Measurements from ENCODE around the gene COL27A1.

The COL27A1 gene

DNA sequence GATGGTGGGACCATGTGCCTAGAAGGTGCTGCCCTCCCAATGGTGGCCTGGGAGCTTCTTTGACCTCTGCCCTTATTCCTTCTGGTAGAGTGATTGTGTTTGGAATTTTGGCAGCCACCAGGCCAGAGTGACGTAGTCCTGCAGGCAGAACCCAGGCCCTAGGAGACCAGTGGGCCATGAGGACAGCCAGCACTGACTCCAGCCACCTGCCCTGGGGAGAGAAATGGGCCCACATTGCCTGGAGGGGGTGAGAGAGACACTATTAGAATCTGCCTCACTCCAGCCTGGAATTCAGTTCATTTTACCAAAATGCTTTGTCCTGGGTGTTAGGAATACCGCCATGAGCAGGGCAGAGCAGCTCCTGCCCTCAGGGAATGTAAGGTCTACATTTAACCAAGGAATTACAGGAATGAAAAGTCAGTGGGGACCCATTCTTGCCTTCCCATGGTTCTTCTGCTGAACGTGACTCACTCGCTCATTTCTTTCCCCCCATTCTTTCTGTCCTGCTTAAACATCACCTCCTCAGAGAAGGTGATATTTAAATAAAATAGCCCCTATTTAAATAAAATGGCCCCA is 5.5 kb upstream of the COL27A1 start:
- no peak for DNase-seq

DNA sequence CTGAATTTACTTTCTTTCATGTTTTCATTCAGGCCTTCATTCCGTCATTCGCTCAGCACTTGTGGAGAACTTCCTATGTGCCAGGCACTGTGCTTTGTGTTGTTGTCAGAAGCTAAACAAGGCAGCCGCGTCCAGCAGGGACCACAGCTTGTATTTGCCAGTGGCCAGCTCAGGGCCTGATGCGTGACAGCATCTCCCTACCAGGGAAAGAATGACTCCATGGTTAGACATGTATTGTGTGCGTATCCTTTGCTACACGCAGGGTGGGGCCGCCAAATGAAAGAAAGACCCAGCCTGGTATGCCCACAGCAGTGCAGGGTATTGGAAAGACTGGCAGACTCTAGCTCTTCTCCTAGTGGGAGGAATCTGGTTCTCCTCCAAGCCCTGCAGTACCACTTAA is 4.7 kb upstream of the COL27A1 start:
- DNase-seq = no peak

DNA sequence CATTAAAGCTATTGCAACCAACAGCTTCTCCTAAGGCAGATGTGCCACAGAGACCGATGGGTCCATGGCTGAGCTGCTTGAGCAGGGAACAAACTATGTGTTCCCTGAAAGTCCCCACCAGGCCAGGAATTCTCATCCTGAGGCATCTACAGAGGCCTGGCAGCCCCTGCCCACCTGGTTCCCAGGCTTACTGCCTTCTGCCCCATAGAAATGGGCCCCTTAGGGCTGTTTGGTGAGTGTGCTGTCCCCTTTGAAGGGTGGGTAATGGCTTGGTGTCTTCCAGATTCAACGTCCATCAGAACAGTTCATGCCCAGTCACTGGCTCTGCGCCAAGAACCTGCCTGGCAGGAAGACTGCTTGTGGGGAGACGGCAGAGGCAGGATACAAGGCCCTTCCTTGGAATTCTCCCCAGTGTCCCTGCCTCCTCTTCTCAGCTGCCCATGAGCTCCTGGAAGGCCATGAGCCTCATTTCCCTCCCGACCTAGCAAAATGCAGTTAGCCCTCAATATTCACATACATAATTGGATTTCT is 3.8 kb upstream of the COL27A1 start:
- DNase-seq = no peak

DNA sequence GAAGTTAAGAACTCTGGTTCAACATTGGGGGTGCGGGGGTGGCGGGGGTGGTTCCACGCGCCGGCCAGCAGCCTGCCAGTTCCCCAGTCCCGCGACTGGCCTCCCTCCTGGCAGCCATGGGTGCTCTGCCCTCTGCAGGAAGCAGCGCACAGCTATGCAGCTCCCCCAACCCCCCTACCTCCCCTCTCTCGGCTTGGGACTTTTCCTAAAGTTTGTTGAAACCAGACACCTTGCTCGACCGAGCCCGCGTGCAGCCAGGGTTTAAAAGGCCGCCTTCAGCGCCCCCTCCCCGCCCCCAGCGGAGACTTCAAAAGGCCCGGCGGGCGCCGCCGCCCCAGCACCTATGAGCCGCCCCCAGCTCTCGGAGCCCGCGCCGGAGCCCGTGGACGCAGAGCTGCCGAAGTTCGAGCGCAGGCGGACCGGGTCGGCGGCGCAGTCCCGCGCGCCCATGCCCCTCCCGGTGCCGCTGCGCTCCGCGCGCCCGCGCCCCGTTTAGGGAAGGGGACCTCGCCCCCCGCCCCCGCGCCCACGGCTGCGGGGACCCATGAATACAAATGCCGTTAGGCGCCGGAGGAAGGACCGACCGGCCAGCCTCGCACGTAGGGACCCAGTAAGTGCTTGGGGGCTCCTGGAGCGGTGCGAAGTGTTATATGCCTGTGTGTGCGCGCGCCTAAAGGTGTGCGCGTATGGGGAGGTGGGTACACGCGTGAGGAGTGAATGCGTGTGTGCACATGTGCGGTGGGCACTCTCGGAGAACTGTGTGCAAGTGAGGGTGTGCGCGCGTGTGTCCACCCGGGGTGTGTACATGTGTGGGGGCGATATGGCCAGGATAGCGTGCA is 1.4 kb upstream of the COL27A1 start:
- DNase-seq = no peak

DNA sequence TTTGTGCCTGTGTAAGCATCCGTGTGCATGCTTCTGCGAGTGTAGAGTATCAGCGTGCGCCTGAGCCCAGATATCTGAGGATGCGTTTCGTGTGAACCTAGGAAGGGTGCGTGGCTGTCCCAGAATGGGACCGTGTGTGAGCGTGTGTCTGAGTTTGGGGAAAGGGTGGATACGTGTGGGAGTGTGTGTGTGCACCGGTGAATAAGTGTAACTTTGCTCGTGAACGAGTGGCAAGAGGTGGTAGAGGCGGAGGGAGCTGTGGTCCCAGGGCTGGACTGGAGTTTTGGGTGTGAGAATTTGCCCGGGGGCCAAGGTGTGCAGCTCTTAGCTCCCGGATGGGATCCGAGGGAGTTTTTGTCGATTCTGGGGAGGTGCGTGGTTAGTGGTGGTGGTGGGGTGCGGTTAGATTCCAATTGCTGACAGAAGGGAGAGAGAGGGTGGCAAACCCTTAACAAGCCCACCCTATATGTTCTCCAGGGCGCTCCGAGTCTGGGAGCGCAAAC is 686 bp upstream of the COL27A1 start:
- DNase-seq = no peak

DNA sequence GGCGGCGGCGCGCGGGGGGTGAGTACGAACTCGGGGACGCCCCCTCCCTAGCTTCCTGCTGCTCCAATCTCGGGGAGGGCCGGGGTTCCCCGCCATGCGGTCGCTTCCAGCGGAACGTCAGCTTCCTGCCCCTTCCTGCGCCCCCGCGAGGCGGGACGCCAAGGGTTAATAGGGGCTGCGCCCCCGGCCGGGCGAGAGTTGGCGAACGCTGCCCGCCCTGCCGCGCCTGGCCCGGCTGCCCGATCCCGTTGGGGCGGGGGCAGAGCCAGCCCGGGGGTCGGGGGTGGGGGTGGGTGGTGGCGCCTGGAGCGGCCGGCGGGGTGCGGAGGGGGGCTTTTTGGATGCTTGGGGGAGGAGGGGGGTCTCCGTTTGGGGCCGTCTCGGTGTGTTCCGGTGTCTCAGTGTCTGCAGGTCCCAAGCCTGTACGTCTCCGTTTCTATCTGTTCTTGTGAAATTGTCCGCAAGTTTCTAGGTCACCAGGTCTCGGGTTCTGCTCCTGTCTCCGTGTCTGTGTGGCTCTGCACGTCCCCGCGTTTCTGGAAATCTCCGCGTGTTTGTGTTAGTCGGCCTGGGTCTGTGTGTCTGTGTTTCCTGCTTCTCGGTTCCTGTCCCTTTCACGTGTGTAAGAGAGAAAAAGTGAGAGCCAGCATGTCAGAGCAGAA is 789 bp downstream of the COL27A1 start:
- DNase-seq = no peak

DNA sequence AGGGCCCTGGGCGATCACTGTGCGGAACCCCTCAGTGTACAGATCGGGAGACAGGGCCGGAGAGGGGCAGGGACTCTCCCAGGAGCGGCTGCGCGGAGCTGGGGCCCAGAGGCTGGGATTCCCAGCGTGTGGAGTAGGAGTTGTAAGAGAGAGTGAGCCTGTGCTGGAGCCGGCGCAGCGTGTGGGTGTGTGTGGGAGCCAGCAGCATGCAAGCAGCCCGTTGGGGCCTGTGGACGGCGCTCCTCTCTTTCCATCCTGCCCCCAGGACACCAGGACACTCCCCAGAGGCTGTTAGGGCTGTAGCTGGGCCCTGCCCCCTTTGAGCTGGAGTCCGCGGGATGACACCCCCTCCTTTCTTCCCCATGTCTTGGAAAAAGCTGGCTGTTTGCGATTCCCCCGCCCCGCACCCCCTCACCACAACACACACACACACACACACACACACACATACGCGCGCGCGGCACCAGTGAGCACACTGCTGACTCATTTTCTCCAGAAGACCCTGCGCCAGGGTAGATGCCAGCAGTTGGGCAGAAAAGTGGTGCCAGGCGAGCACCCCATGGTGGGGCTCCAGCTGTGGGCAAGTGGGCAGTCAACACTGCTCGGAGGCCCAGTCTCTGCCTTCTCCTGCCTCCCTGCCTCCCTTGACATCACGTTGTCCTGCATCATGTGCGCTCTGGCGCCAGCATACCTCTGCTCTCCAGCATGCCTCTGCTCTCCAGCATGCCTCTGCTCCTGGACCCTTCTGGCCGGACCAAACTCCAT is 1.5 kb downstream of the COL27A1 start:
- DNase-seq = no peak

DNA sequence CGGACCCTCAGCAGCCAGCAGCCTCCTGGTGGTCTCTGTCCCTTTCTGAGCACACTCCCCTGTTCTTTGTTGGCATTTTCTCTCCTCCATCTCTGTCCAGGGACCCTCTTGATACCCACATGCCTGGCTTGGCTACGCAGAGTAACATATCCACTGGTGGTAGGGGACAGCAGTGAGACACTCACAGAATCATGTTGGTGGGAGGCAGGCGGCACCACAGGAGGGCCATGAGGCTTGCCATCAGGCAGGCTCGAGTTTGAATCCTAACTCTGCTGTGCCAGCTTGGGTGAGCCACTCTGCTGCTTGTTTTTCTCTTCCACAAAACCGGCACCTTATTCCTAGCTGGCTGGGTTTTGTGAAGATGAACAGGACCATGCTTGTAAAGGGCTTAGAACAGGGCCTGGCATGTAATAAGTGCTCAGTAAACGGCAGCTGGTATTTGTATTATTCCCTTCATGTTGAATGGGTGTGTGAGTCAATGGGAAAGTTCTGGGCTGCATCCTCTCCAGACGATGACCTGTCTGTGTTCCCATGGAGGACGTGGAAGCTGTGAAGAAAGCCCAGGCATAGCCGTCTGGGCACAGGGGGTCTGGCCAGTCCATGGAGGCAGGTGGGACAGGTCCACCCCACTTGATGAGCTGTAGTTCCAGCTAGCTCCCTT is 2.3 kb downstream of the COL27A1 start:
- DNase-seq = no peak

DNA sequence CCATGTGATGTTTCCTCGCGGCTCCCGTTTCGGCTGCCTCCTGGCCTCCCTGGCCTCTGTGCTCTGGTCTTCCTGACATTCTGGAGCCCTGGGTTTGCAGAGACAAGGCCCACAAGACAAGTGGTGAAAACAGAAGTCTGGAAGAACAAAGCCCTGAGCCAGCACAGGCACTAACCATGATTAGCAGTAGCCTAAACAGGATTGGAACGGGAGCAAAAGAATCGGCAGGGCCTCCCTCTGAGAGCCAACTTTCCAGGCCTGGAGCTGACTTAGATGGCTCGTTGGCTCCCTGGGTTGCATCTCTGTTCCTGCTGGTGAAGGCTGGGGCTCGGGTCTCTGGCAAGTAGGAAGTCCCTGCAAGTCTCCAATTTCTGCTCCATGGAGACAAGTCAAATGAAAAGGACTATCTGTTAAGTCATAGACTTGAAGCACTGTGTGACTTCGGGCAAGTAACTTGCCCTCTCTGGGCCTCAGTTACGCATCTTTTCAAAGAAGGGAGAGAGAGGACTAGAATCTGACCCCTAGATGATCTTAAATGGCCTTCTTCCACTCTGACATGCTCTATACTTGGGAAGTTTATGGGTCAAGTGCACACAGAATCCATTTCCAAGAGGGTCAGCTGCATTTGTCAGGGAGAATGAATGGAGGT is 3.3 kb downstream of the COL27A1 start:
- DNase-seq = no peak

DNA sequence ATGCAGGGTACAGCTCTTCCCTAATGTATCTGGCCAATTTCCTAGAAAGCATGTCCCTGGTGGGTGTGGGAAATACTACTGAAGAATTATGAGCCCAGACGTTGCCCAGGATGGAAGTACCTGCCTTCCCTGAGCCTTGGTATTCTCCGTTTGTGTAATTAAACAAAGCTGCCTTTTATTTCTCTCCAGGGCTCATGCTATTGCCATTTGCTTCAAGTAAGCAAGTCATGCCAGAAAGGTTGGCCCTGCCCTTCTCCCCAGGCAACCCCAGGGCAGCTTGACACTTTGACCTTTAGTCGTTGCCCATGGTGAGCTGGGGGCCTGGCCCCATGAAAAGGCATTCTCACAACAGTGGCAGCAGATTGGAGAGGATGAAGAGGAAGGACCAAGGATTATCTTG is 4.4 kb downstream of the COL27A1 start:
- no peak for DNase-seq

DNA sequence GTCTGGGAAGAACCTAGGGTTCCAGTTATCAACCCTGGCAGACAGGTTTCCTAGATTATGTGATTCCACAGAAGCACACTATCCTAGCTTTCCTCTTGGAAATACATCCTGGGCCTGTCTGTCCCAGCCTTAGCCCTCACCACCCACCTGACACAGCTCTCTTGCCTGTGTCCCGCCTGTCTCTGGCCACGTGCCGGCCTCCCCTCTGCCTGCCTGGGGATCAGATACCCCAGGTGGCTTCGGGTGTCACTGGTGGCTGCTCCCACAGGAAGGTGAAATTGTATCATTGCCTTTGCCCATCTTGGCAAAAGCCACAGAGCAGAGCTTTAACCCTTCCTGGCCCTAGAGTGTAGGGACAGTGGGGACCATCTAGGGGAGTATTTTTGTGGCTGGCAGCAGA is 6.2 kb downstream of the COL27A1 start:
- DNase-seq = no peak

DNA sequence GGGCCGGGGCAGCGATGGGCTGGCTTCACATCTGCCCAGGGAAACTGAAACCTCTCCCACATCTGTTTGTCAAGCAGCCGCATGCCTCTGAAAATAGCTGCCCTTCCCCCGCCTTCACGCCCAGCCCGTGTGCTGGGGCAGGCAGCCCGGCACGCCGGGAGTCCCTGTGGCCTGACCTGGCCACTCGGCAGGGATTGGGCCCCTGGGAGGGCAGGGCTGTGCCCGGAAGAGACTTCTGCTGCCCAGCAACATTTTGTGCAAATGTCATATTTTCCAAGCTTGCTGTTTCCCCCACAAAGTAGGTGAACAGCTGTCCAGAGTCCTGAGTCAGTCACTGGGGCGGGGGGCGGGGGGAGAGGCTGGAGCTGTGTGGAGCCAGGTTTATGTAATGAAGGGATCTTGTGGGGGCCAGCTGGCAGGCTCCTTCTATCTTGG is 8.2 kb downstream of the COL27A1 start:
- DNase-seq = no peak

DNA sequence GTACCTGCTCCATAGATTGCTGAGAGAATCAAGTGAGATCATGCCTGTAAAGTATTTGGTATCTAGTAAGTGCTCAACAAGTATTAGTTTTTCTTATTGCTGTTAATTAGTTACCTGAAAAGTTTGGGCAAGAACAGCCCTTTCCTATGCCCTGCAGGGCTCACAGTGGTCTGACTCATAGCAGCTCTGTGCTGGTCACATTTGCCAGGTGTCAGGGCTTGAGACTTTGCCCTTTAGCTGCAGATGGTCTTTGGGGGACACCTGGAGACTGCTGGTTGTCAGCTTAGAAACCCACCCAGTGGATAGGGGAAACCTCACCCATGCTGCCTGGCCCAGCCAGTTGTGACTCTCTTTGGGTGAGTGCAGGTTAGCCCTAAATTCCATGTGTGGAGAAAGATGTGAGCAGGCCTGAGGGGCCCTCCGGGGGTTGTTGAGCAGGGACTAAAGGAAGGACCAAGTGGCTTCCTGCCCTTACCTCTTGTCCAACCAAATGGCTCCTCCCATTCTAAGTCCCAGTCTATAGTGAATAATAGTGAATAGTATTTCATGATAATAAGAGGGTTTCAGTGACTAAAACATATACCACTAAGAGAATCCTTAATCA is 9.0 kb downstream of the COL27A1 start:
- DNase-seq = no peak

DNA sequence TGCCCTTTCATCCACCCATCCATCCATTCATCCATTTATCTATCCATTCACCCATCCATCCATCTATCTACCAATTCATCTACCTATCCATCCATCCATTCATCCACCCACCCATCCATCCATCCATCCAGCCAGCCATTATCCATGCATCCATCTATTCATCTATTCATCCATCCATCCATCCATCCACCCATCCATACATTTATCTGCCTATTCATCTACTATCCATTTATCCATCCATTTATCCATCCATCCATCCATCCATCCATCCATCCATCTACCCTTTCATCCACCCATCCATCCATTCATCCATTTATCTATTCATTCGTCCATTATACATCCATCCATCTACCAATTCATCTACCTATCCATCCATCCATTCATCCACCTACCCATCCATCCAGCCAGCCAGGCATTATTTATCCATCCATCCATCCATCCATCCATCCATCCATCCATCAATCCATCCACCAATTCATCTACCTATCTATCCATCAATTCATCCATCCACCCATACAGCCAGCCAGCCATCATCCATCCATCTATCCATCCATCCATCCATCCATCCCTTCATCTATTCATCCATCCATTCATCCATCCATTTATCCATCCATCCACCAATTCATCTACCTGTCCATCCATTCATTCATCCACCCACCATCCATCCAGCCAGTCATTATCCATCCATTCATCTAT is 10.2 kb downstream of the COL27A1 start:
- DNase-seq = no peak

DNA sequence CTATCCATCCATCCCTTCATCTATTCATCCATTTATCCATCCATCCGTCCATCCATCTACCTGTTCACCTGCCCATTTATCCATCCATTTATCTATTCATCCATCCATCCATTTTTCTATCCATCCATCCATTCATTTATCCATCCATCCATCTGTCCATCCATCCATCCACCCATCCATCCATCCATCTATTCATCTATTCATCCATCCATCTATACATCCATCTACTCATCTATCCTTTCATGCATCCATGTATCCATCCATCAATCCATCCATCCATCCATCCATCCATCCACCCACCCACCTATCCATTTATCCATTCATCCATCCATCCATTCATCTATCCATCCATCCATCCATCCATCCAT is 10.8 kb downstream of the COL27A1 start:
- no peak for DNase-seq

DNA sequence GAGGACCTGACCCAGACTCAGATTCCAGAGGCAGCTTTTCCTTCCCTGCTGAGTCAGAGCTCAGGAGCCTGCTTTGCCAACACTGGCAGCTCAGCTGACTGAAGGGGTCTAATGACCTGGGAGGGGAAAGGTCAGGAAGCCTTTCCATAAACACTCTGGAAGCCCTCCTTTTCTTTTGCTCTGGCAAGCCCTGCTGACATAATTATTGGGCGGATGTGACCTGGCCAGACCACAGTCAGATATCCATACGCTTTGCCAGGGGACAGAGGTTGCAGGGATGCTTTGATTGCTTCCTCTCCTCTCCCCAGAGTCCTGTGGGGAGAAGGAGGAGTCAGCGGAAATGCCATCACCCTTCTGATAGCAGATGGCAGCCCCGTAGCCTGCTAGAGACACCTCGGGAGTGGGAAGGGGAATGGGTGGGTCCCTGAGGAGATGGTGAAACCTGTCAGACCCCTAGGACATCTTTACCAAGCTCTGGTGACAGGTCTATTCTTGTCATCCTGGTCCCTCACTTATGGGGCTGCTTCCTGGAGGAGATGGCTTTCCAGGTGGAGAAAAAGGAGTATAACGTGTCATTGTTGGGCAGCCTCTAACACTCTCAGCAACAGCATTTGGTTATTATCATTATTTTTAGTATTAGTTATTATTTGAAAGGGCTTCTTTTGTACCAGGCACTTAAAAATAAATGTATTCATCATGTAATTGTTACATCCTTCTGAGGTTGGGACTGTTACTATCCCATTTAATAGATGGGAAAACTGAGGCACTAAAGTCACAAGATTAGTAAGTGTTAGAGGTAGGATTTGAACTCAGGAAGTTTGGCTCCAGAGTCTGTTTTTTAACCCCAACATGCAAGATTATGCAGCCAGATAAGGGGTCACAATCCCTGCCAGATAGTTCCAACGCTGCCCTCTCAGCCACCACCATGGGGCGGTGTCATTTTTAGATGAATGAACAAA is 11.6 kb downstream of the COL27A1 start:
- DNase-seq = no peak

DNA sequence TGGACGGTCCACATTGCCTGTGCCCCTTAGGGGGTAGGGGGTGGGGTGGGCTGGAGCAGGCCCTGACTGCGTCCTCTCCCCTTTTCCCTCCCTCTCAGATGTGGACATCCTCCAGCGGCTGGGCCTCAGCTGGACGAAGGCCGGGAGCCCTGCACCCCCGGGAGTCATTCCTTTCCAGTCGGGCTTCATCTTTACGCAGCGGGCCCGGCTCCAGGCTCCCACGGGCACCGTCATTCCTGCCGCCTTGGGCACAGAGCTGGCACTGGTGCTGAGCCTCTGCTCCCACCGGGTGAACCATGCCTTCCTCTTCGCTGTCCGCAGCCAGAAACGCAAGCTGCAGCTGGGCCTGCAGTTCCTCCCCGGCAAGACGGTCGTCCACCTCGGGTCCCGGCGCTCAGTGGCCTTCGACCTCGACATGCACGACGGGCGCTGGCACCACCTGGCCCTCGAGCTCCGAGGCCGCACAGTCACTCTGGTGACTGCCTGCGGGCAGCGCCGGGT is 12.3 kb downstream of the COL27A1 start:
- no peak for DNase-seq

DNA sequence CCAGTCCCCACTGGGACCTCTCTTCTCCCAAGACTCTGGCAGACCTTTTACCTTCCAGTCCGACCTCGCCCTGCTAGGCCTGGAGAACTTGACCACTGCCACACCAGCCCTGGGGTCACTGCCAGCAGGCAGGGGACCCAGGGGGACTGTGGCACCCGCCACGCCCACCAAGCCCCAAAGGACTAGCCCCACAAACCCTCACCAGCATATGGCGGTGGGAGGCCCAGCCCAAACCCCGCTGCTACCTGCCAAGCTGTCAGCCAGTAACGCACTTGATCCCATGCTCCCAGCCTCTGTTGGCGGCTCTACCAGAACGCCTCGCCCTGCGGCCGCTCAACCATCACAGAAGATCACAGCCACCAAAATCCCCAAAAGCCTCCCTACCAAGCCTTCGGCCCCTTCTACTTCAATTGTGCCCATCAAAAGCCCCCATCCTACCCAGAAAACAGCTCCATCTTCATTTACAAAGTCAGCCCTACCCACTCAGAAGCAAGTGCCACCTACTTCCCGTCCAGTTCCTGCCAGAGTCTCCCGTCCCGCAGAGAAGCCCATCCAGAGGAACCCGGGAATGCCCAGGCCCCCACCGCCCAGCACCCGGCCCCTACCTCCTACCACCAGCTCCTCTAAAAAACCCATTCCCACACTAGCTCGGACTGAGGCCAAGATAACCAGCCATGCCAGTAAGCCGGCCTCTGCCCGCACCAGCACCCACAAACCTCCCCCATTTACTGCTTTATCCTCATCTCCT is 13.1 kb downstream of the COL27A1 start:
- DNase-seq = no peak

All from GF-D8 (cell line).